Raji (cell line): ENCODE data around the gene ZNF341.

Experiments
- POLR2A ChIP-seq: IDR thresholded peaks from 2 replicates; pipeline ENCODE4 v1.6.1; 2011; ENCODE audit warnings: low read depth, low read length, control low read depth; ENCODE audit not compliant: insufficient read depth

The ZNF341 gene

GRCh38 chr20:33731693-33732165 lies at the start of gene ZNF341:
Gene ZNF341 (plus strand): TSS chr20:33731996. CDS start chr20:33732022, 26 bp downstream.
- TF ChIP-seq POLR2A: no peak

- no peak for TF ChIP-seq POLR2A
Measured at GRCh38 chr20:33684533-33685327, 47.1 kb upstream of the ZNF341 start.

GRCh38 chr20:33685328-33686099 lies 46.3 kb upstream of the ZNF341 start:
- TF ChIP-seq POLR2A: peak; percentile 90

DNA sequence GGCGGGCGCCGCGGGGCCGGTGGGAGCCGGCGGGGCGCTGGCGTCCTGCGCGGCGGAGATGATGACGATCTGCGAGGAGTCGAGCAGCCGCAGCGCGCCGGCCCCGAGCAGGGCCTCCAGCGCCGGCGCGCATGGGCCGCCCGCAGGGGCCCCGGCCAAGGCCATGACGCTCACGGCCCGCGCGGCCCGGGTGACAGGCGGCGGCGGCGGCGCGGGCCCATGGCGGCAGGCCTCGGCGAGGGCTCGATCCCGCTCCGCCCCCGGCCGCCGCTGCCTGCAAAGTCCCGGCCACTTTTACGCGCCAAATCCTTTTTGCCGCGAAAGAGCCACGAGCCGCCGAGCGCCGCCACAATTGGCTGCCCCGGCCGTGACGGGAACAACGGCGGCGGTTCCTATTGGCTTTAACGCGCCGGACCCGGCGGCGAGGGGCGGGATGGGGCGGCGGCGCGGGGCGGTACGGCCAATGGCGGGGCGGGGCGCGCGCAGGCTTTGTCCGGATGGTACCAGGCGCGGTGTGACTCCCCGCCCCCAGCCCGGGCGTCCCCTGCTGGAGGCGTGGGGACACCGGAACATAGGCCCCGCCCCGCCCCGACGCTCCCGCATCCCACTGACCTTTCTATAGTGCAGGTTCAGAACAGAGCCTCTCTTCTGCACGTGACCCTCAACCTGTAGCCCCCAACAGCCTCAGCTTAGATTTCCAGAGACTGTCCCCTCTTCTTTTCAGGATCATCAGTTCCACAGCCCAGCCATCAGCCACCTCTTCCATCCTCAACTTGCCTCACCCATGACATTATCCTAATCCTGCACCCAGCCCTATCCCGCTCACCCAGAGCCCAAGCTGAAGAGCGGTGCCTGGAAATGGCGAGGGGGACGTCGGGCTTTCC lies 45.5 kb upstream of the ZNF341 start, which contains the start of gene E2F1:
E2F1 (minus strand) TSS at position 286 of the 884 bp plus-strand sequence; CDS start at position 165, 121 bp downstream.
- peak; percentile 62 for TF ChIP-seq POLR2A

GRCh38 chr20:33686984-33687366 lies 44.8 kb upstream of the ZNF341 start:
- TF ChIP-seq POLR2A: no peak

GRCh38 chr20:33687370-33687915 lies 44.4 kb upstream of the ZNF341 start:
- no peak for TF ChIP-seq POLR2A

- no peak for TF ChIP-seq POLR2A
Measured at GRCh38 chr20:33687993-33688937, 43.5 kb upstream of the ZNF341 start.

- no peak for TF ChIP-seq POLR2A
Measured at GRCh38 chr20:33688938-33689424, 42.8 kb upstream of the ZNF341 start.

DNA sequence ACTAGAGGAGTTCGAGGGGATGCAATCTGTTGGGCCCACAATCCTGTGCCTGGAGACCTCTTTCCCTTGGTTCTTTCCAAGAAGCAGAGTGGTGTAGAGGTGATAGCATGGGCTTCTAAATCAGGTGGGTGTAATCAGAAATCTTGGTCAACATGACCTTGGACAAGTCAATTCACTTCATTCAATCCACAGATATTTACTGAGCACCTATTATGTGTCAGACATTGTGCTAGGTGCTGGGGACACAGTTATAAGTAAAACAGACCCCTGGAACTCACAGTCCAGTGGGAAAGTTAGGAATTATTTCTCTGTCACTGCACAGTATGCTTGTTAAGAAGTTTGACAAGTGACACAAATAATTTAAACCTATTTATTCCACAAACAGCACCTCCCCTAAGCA lies 42.3 kb upstream of the ZNF341 start:
- TF ChIP-seq POLR2A: no peak

DNA sequence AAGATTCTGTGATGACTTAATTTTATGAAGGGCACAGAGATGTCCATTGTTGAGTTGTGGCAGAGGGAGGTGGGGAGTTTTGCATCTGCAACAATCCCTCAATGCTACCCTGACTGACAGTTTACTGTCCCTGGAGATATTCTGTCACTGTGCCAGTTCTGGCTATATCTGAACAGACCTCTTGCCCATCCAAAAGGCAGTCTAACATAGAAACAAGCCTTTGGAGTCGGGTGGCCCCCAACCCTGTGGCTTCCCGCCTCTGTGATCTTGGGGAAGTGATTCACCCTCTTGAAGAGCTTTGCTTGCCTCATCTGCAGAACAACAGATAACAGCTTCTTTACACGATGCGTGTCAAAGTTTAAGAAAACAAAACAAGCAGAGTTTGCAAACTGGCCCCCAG lies 41.8 kb upstream of the ZNF341 start:
- no peak for TF ChIP-seq POLR2A

DNA sequence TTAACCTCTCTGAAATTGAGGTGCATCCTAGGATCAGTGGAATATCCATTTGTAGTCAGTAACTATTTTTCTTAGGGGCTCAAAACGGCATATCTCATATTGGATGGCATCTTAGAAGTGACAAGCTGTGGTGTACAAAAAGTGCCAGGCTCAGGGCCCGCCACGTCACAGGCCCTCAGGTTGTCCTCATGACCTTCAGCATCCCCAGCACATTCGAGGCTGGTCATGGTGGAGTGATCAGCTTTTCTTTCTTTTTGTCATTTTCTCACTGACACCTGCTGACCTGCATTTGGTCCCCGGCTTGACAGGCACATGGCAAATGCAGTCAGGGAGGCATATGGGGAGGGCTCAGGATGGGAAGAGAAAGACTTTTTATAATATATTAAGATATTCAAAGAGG lies 38.5 kb upstream of the ZNF341 start:
- TF ChIP-seq POLR2A: no peak

- no peak for TF ChIP-seq POLR2A
Measured at GRCh38 chr20:33693741-33694638, 37.8 kb upstream of the ZNF341 start.

GRCh38 chr20:33694639-33695012 lies 37.2 kb upstream of the ZNF341 start:
- TF ChIP-seq POLR2A: no peak

DNA sequence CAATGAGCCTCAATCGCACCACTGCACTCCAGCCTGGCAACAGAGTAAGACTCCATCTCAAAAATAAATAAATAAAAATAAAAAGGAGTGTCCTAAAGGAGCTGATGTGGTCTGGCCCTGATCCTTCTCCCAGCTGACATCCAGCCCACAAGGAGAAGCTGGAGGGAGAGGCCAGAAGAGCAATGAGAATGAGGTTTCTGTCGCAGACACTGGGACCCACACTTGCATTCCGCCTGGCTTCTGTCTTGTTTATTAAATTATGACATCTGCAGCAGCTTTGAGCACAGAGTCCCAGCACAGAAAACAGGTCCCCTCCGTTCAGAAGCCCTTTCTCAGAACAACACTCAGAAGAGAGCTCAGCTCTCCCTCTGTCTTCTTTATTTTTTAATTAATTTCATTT lies 35.3 kb upstream of the ZNF341 start:
- TF ChIP-seq POLR2A: no peak
